A673 (cell line): ENCODE results near the gene RBM5. TPM values are rescaled to one million over a fixed set of nuclear protein-coding genes. Genes with fewer than 3 reads are reported as not detected.

Experiments
- BruUV-seq: library from RNA; stranded (reverse); fragments of 400-500 nt; replicated peaks from 2 replicates; lab custom pipeline; 2021; lab: Mats Ljungman, UMichigan
- CTCF ChIA-PET: fragments of 300-600 bp; sonication (Branson Sonifier 250); formaldehyde crosslinking; loops from one replicate; lab custom pipeline; 2022; ENCODE audit warnings: antibody characterized with exemption; lab: Charles Lee
- POLR2A ChIA-PET: fragments of 300-600 bp; sonication (Branson Sonifier 250); formaldehyde crosslinking; loops from one replicate; lab custom pipeline; 2022; ENCODE audit warnings: antibody characterized with exemption; ENCODE audit not compliant: low non-redundant PET; lab: Charles Lee
- DNase-seq: peaks from one replicate; pipeline ENCODE4 v3.0.0-alpha.2; 2015; ENCODE audit warnings: low spot score
- H3K27ac ChIP-seq: fragments of 200-600 bp; sonication (generic); 2 replicates; pipeline ENCODE4 v1.5.1; 2016; ENCODE audit warnings: mixed run types, low read depth, mild to moderate bottlenecking, mixed read lengths, antibody characterized with exemption, low read length; ENCODE audit not compliant: poor library complexity, severe bottlenecking
- H3K27me3 ChIP-seq: fragments of 200-600 bp; sonication (generic); replicated peaks from 2 replicates; pipeline ENCODE4 v1.6.1; 2017; ENCODE audit warnings: mixed run types, low read depth, mild to moderate bottlenecking, mixed read lengths, antibody characterized with exemption, low read length; ENCODE audit not compliant: insufficient read depth, poor library complexity
- H3K36me3 ChIP-seq: fragments of 200-600 bp; sonication (generic); 2 replicates; pipeline ENCODE4 v1.6.1; 2016; ENCODE audit warnings: mixed run types, mild to moderate bottlenecking, mixed read lengths, antibody characterized with exemption, low read length; ENCODE audit not compliant: insufficient read depth, poor library complexity, severe bottlenecking
- H3K4me1 ChIP-seq: fragments of 200-600 bp; sonication (generic); 2 replicates; pipeline ENCODE4 v1.6.1; 2017; ENCODE audit warnings: mixed run types, mild to moderate bottlenecking, mixed read lengths, antibody characterized with exemption, low read length; ENCODE audit not compliant: insufficient read depth, poor library complexity, severe bottlenecking
- H3K4me3 ChIP-seq: fragments of 200-600 bp; sonication (generic); 2 replicates; pipeline ENCODE4 v1.5.1; 2016; ENCODE audit warnings: low read depth, mixed run types, mild to moderate bottlenecking, mixed read lengths, low read length; ENCODE audit not compliant: poor library complexity, severe bottlenecking
- H3K9me3 ChIP-seq: fragments of 200-600 bp; sonication (generic); 2 replicates; pipeline ENCODE4 v1.6.1; 2016; ENCODE audit warnings: mixed run types, low read depth, mild to moderate bottlenecking, mixed read lengths, antibody characterized with exemption, low read length; ENCODE audit not compliant: poor library complexity, severe bottlenecking
- EZH2 ChIP-seq: fragments of 200-600 bp; sonication (generic); IDR thresholded peaks from 2 replicates; pipeline ENCODE4 v1.6.1; 2017; ENCODE audit warnings: borderline replicate concordance, low read depth, mild to moderate bottlenecking, mixed read lengths, antibody characterized with exemption, low read length; ENCODE audit not compliant: poor library complexity, severe bottlenecking
- intact Hi-C: fragments of 100-400 bp; cut with micrococcal nuclease; formaldehyde crosslinking; loops from one replicate; pipeline ENCODE4 v1.10.0; 2022; ENCODE audit not compliant: unreplicated experiment
- total RNA-seq: library from RNA; stranded (reverse); gene quantifications from 2 replicates; pipeline ENCODE4 v1.2.3, GENCODE V29; 2021
- TF ChIP-seq, protein P1 (sequence below): fragments of 300-800, 200-600 bp; sonication (generic); conservative IDR thresholded peaks from 2 replicates; pipeline ENCODE4 v1.5.1; 2017; ENCODE audit warnings: low read depth, mild to moderate bottlenecking, antibody characterized with exemption, low read length, moderate library complexity, mixed read lengths

RBM5 gene
- total RNA-seq, 1 experiment from 2014 or later = 80.6 TPM

DNA sequence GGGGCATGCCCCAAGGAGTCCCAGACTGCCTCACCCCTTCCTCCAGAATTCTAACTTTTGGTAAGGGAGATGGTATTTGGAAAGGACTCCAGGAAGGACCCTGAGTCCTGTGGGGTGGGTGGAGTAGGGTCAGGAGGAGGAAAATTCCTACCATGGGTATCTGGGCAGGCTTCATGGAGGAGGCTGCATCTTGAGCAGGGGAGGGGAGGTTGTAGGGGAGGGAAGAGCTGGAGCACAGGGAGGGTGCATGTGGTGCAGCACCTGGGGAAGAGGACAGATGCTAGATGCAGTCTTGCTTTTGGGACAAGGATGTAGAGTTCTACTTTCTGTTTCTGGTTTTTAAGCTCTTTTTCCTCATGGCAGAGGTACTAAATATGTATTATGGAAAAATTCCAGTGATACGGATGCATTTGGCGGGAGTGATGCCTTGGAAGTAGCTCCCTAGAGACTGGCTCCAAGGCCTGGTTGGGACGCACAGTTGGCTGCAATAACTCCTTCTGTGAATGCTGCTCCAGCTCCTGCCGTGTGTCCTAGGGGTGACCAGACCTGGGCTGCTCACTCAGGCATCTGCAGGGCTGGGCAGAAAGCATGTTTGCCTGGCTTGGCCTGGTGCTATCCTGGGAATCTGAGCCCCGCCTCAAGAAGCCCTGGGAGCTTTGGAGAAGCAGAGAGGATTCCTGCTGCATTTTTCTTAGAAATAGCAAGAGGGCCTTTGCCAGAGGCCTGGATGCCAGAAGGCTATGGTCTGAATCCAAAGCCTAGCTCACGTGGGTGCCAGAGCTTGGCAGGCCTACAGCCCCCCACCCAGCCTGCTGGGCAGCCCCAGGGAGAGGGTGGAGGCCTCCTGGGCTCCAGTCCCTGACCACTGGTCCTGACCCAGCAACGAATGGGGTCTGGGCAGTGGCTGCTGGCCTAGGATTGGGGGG lies 76.5 kb downstream of the RBM5 start:
- Histone ChIP-seq H3K4me1 (peaks cover 30% of the 10 kb centered on the region), H3K4me3 (no peak overlapping the region), H3K27ac (no peak overlapping the region), H3K27me3 (no peaks in the 10 kb centered on the region), H3K9me3 (no peaks in the 10 kb centered on the region), H3K36me3 (no peaks in the 10 kb centered on the region)
- BruUV-seq = no TSS peak
- TF ChIP-seq EZH2 = no peak
- TF ChIP-seq, protein P1, sequence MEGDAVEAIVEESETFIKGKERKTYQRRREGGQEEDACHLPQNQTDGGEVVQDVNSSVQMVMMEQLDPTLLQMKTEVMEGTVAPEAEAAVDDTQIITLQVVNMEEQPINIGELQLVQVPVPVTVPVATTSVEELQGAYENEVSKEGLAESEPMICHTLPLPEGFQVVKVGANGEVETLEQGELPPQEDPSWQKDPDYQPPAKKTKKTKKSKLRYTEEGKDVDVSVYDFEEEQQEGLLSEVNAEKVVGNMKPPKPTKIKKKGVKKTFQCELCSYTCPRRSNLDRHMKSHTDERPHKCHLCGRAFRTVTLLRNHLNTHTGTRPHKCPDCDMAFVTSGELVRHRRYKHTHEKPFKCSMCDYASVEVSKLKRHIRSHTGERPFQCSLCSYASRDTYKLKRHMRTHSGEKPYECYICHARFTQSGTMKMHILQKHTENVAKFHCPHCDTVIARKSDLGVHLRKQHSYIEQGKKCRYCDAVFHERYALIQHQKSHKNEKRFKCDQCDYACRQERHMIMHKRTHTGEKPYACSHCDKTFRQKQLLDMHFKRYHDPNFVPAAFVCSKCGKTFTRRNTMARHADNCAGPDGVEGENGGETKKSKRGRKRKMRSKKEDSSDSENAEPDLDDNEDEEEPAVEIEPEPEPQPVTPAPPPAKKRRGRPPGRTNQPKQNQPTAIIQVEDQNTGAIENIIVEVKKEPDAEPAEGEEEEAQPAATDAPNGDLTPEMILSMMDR = no peak
- no peak for DNase-seq
- CTCF ChIA-PET = no interaction called here
- intact Hi-C loops = no loop called here
- POLR2A ChIA-PET = no interaction called here

DNA sequence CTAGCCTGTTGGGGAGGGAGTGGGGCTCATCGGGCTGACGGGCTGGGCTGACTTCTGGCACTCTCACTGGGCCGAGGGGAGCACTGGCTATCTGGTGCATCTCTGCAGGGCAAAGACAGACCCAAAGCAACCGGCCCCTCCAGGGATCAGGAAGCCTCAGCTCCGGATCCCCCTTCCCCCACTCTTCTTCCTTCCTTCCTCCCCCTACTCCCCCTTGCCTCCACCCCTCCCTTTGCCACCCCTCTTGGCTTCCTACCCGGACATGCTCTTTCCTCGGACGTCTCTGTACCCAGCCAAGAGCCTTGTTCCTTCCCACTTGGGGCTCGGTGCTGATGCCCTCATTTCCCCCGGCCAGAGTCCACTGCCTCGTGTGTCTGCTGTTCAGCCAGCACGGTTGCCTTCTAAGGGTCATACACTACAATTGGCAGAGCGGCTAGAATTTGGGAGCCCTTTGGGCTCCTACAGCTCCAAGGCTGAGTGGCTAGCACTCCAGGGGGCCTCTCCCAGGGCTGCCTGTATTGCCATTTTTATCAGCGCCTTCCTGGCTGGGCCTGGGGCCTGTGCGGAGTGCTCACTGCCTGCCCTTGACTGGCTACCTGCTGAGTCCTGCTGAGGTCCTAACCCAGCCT lies 77.3 kb downstream of the RBM5 start:
- intact Hi-C loops = no loop called here
- Histone ChIP-seq H3K27ac (no peak overlapping the region), H3K9me3 (no peaks in the 10 kb centered on the region), H3K4me1 (peaks cover 30% of the 10 kb centered on the region), H3K27me3 (no peaks in the 10 kb centered on the region), H3K36me3 (no peaks in the 10 kb centered on the region), H3K4me3 (no peak overlapping the region)
- BruUV-seq = no TSS peak
- ChIA-PET POLR2A (no interaction called here), CTCF (no interaction called here)
- TF ChIP-seq, protein P1 = no peak
- no peak for TF ChIP-seq EZH2
- DNase-seq = no peak

DNA sequence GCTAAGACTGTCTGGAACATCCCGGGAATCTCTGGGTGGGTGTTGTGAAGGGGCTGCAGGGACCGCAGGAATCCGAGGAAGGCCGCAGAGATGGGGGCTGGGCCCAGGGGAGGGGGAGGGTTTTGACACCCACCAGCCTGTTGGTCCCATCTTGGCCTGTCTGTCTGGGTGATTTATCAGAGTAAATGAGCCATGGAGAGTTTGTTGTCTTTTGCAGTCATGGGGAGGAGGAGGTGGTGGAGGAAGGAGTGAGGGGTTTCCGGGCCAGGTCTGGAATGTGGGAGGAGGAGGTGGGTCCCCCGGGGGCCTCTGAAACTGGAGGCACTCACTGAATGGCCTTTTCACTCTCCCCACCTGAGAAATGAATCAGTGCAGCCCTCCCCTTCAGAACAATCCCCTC lies 77.9 kb downstream of the RBM5 start:
- no peaks in the 10 kb centered on the region for H3K9me3 ChIP-seq
- ChIA-PET POLR2A (no interaction called here), CTCF (no interaction called here)
- H3K27ac ChIP-seq = no peak overlapping the region
- intact Hi-C loops = no loop called here
- DNase-seq = no peak
- BruUV-seq = no TSS peak
- no peaks in the 10 kb centered on the region for H3K36me3 ChIP-seq
- H3K4me1 ChIP-seq = peaks cover 30% of the 10 kb centered on the region
- H3K27me3 ChIP-seq = no peaks in the 10 kb centered on the region
- H3K4me3 ChIP-seq = no peak overlapping the region
- no peak for TF ChIP-seq EZH2
- TF ChIP-seq, protein P1 = no peak
